ENCODE results near the gene STK32C.

Gene STK32C

DNA sequence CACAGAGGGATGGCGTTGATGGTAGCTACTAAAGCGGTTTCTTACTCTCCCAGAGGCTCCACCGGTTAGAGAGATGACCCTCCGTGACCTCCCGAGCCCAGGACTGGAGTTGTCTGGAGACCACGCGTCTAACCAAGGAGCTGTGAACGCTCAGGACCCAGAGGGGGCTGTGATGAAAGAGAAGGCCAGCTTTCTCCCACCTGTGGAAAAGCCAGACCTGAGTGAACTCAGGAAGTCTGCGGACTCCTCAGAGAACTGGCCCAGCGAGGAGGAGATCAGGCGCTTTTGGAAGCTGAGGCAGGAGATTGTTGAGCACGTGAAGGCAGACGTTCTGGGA lies 40.1 kb upstream of the STK32C start:
- no peak for DNase-seq (ENCODE audit: low read depth in 1 of 2, low spot score in 1 of 2)
- TF ChIP-seq GABPA (IDR thresholded peaks at IDR 0.05; ENCODE audit: low read depth) (no peak), POLR2AphosphoS5 (IDR thresholded peaks at IDR 0.05; ENCODE audit: low read depth) (no peak), SPI1 (IDR thresholded peaks at IDR 0.05; ENCODE audit: borderline replicate concordance, low read depth) (no peak)
- TF ChIP-seq, protein P1, sequence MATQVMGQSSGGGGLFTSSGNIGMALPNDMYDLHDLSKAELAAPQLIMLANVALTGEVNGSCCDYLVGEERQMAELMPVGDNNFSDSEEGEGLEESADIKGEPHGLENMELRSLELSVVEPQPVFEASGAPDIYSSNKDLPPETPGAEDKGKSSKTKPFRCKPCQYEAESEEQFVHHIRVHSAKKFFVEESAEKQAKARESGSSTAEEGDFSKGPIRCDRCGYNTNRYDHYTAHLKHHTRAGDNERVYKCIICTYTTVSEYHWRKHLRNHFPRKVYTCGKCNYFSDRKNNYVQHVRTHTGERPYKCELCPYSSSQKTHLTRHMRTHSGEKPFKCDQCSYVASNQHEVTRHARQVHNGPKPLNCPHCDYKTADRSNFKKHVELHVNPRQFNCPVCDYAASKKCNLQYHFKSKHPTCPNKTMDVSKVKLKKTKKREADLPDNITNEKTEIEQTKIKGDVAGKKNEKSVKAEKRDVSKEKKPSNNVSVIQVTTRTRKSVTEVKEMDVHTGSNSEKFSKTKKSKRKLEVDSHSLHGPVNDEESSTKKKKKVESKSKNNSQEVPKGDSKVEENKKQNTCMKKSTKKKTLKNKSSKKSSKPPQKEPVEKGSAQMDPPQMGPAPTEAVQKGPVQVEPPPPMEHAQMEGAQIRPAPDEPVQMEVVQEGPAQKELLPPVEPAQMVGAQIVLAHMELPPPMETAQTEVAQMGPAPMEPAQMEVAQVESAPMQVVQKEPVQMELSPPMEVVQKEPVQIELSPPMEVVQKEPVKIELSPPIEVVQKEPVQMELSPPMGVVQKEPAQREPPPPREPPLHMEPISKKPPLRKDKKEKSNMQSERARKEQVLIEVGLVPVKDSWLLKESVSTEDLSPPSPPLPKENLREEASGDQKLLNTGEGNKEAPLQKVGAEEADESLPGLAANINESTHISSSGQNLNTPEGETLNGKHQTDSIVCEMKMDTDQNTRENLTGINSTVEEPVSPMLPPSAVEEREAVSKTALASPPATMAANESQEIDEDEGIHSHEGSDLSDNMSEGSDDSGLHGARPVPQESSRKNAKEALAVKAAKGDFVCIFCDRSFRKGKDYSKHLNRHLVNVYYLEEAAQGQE (IDR thresholded peaks at IDR 0.05; ENCODE audit: insufficient replicate concordance, low read depth): no peak
- TF ChIP-seq, protein P2, sequence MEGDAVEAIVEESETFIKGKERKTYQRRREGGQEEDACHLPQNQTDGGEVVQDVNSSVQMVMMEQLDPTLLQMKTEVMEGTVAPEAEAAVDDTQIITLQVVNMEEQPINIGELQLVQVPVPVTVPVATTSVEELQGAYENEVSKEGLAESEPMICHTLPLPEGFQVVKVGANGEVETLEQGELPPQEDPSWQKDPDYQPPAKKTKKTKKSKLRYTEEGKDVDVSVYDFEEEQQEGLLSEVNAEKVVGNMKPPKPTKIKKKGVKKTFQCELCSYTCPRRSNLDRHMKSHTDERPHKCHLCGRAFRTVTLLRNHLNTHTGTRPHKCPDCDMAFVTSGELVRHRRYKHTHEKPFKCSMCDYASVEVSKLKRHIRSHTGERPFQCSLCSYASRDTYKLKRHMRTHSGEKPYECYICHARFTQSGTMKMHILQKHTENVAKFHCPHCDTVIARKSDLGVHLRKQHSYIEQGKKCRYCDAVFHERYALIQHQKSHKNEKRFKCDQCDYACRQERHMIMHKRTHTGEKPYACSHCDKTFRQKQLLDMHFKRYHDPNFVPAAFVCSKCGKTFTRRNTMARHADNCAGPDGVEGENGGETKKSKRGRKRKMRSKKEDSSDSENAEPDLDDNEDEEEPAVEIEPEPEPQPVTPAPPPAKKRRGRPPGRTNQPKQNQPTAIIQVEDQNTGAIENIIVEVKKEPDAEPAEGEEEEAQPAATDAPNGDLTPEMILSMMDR (IDR thresholded peaks at IDR 0.05; ENCODE audit: insufficient read depth, low read length): no peak
- Histone ChIP-seq H3K4me3 (replicated peaks; ENCODE audit: insufficient read depth, low read length) (no peak overlapping the region), H3K27me3 (ENCODE audit: insufficient read depth, poor library complexity, severe bottlenecking) (no peaks in the 10 kb centered on the region), H3K27ac (replicated peaks) (no peak overlapping the region)

DNA sequence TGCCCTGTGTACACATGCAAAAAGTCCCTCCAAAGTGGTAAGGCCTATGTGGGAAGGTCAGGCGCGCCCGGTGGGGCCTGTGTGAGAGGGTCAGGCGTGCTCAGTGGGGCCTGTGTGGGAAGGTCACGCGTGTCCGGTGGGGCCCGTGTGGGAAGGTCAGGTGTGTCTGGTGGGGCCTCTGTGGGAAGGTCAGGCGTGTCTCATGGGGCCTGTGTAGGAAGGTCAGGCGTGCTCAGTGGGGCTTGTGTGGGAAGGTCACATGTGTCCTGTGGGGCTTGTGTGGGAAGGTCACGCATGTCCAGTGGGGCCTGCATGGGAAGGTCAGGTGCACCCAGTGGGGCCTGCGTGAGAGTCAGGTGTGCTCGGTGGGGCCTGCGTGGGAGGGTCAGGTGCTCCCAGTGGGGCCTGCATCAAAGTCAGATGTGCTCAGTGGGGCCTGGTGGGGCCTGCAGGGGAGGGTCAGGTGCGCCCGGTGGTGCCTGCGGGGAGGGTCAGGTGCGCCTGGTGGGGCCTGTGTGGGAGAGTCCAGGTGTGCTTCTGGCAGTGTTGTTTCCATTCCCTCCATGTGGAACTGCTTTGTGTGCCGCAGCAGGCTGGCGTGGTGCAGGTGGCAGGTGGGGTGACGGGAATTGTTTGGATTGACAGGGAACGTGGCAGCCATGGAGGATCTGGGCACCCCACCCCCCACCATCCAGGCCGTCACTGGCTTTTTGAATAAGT lies 39.6 kb upstream of the STK32C start:
- no peak for DNase-seq (ENCODE audit: low read depth in 1 of 2, low spot score in 1 of 2)
- TF ChIP-seq, protein P1 (IDR thresholded peaks at IDR 0.05; ENCODE audit: insufficient replicate concordance, low read depth): no peak
- TF ChIP-seq GABPA (IDR thresholded peaks at IDR 0.05; ENCODE audit: low read depth) (no peak), SPI1 (IDR thresholded peaks at IDR 0.05; ENCODE audit: borderline replicate concordance, low read depth) (no peak), POLR2AphosphoS5 (IDR thresholded peaks at IDR 0.05; ENCODE audit: low read depth) (no peak)
- TF ChIP-seq, protein P2 (IDR thresholded peaks at IDR 0.05; ENCODE audit: insufficient read depth, low read length): no peak
- Histone ChIP-seq H3K4me3 (replicated peaks; ENCODE audit: insufficient read depth, low read length) (no peak overlapping the region), H3K27ac (replicated peaks) (no peak overlapping the region), H3K27me3 (ENCODE audit: insufficient read depth, poor library complexity, severe bottlenecking) (no peaks in the 10 kb centered on the region)

DNA sequence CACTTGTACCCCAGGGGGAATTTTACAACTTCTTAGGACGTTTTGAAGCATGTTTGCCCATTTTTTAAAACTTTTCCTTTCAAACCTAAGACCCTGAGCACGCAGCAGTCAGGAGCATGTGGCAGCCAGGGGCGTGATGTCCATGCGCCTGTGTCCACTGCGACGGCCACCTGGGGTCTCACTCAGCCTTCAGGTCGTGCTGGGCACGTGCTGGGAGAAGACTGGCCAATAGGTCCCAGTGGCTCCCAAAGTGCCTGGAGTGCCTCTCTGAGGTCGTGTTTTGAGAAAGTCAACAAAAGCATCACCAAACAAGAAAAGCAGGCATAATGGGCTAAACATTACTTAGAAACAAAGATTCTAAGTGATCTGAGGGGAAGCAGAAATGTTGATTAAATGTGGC lies 39.1 kb upstream of the STK32C start:
- no peaks in the 10 kb centered on the region for H3K27me3 ChIP-seq (ENCODE audit: insufficient read depth, poor library complexity, severe bottlenecking)
- TF ChIP-seq, protein P2 (IDR thresholded peaks at IDR 0.05; ENCODE audit: insufficient read depth, low read length): no peak
- TF ChIP-seq SPI1 (IDR thresholded peaks at IDR 0.05; ENCODE audit: borderline replicate concordance, low read depth) (no peak), POLR2AphosphoS5 (IDR thresholded peaks at IDR 0.05; ENCODE audit: low read depth) (no peak), GABPA (IDR thresholded peaks at IDR 0.05; ENCODE audit: low read depth) (no peak)
- TF ChIP-seq, protein P1 (IDR thresholded peaks at IDR 0.05; ENCODE audit: insufficient replicate concordance, low read depth): no peak
- DNase-seq (ENCODE audit: low read depth in 1 of 2, low spot score in 1 of 2): no peak
- no peak overlapping the region for H3K4me3 ChIP-seq (replicated peaks; ENCODE audit: insufficient read depth, low read length)
- no peak overlapping the region for H3K27ac ChIP-seq (replicated peaks)
